Omental fat pad (tissue), 4 donors: ENCODE measurements around the gene DCP2. TPM values are rescaled to one million over a fixed set of nuclear protein-coding genes. Genes with fewer than 3 reads are reported as not detected.

Experiments
- ATAC-seq: fragments of 150-250 bp; one replicate; pipeline ENCODE4 v1.9.1; 2016; ENCODE audit warnings: mild to moderate bottlenecking, moderate library complexity; ENCODE audit not compliant: low FRiP score
- DNase-seq: peaks from one replicate; pipeline ENCODE4 v3.0.0-alpha.2; 2019; ENCODE audit warnings: low spot score
- CTCF ChIP-seq, 3 donors: fragments of 450-650 bp; IDR thresholded peaks; one replicate each; pipeline ENCODE4 v1.5.1; 2016 to 2017; ENCODE audit warnings: antibody characterized with exemption in 3 of 3, mild to moderate bottlenecking in 3 of 3, moderate library complexity in 2 of 3
- total RNA-seq, 4 donors: library from RNA; depleted of rRNA; stranded (reverse); fragments of >200 nt; gene quantifications; one replicate each; pipeline ENCODE4 v1.1.0, GENCODE V29; 2016

Gene DCP2
- total RNA-seq, 4 donors from 2014 or later, result 22.2 to 53.4 (median 25.9) TPM

DNA sequence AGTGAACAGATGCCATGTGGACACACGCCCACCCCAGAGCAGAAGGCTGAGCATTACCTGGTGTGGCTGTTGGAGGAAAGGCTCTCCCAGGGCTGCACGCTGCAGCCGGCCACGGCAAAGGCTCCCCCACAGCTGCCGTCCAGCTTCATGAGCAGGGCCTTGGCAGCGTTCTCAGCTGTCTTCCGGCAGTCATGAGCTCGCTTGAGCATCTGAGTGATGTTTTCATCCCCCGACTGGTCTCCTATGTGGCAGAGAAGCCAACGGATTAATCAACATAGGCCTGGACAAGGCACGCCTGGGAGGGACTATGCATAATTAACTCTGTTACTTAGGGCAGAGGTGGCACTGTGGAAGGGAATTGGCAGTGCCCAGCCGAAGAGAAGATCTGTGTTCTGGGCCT, 87.3 kb downstream of the DCP2 start:
- TF ChIP-seq CTCF (IDR thresholded peaks at IDR 0.05), result no peak
- ATAC-seq (no peak), DNase-seq (no peak)

GRCh38 chr5:113064806-113065205, 88.2 kb downstream of the DCP2 start:
- DNase-seq (no peak), ATAC-seq (no peak)
- no peak for TF ChIP-seq CTCF (IDR thresholded peaks at IDR 0.05)

DNA sequence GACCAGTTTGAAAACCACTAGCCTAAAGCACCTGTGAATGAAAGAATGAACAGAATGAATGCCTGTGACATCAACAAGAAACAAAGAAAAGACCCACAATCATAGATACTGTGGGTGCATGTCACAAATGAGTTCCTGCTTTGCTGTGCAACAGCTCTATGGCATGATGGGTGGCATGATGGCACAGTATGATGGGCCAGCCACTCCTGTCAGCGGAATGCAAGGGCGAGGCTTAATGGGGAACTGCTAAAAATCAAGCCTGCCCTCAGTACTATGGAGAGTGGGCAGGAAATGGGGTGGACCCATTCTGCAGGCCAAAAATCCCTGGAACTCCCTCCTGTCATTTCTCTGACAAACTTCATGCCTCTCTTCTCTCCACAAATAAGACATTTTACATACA, 89.0 kb downstream of the DCP2 start:
- DNase-seq (no peak), ATAC-seq (no peak)
- TF ChIP-seq CTCF (IDR thresholded peaks at IDR 0.05), result no peak

- ATAC-seq (no peak), DNase-seq (no peak)
These were observed 91.2 kb downstream of the DCP2 start for GRCh38 chr5:113067635-113068344.

DNA sequence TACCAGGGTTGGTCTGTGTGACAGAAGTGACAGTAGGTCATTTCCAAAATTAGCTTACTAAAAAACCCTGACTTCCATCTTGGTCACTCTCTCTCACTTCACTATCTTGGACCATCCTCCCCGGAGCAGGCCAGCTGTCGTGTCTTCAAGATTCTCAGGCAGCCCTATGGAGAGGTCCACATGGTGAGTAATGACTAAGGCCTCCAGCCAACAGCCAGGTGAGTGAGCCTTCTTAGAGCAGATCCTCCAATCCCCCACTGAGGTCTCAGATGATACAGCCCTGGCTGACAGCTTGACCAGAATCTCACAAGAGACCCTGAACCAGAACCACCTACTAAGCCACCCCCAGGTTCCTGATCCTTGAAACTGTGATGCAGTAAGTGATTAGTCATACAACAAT, 92.0 kb downstream of the DCP2 start:
- ATAC-seq, result no peak
- no peak for TF ChIP-seq CTCF (IDR thresholded peaks at IDR 0.05)

More at GRCh38 chr5:113067635-113068344, 91.2 kb downstream of the DCP2 start:
- no peak for TF ChIP-seq CTCF (IDR thresholded peaks at IDR 0.05)

More for the DNA sequence above, 92.0 kb downstream of the DCP2 start:
- DNase-seq, result no peak

Other genes starting within 250 kb of the DCP2 start
- 10 to 100 TPM; 33.9 to 78.5 (median 58.8) TPM for gene APC, start 238.9 kb upstream of the DCP2 start, total RNA-seq
- 10 to 100 TPM; 38.6 to 95.2 (median 63.8) TPM for gene SRP19, start 115.5 kb upstream of the DCP2 start, total RNA-seq
- 10 to 100 TPM; 74.2 to 90.1 (median 81.9) TPM for gene REEP5, start 54.6 kb upstream of the DCP2 start, total RNA-seq